Keratinocyte (primary cell): ENCODE data around the gene TTC21B. TPM values are rescaled to one million over a fixed set of nuclear protein-coding genes. Genes with fewer than 3 reads are reported as not detected.

Experiments used
- DNase-seq: peaks from one replicate; pipeline ENCODE4 v3.0.0-alpha.2; 2011; ENCODE audit warnings: low read depth, missing footprints, low spot score
- FAIRE-seq: peaks from 2 replicates; lab custom pipeline; 2011; peaks lifted over from hg19 to GRCh38; lab: Jason Lieb, UNC
- H2AFZ ChIP-seq: 2 replicates; pipeline ENCODE4 v1.6.0; 2012; ENCODE audit warnings: low read length, control low read depth, inconsistent platforms; ENCODE audit not compliant: control insufficient read depth
- H3K27ac ChIP-seq: 2 replicates; pipeline ENCODE4 v1.5.1; 2011; ENCODE audit warnings: low read length; ENCODE audit not compliant: control insufficient read depth, insufficient read depth
- H3K27me3 ChIP-seq: 3 replicates; pipeline ENCODE4 v1.6.0; 2011; ENCODE audit warnings: low read length; ENCODE audit not compliant: control insufficient read depth, insufficient read depth; ENCODE audit errors: extremely low read depth
- H3K36me3 ChIP-seq, 2 experiments: 2 replicates in 1 of 2; 3 replicates in 1 of 2; pipeline ENCODE4 v1.5.1; 2011; ENCODE audit warnings: low read length in 2 of 2, mild to moderate bottlenecking in 1 of 2; ENCODE audit not compliant: control insufficient read depth in 2 of 2, insufficient read depth in 2 of 2; ENCODE audit errors: extremely low read depth in 1 of 2
- H3K4me1 ChIP-seq: 3 replicates; pipeline ENCODE4 v1.5.1; 2011; ENCODE audit warnings: low read length; ENCODE audit not compliant: control insufficient read depth, insufficient read depth; ENCODE audit errors: extremely low read depth
- H3K4me2 ChIP-seq: 3 replicates; pipeline ENCODE4 v1.6.0; 2011; ENCODE audit warnings: low read depth, low read length; ENCODE audit not compliant: control insufficient read depth, insufficient read depth; ENCODE audit errors: extremely low read depth
- H3K4me3 ChIP-seq, 3 experiments: fragments of 200-600 bp in 1 of 3; sonication (generic) in 1 of 3; 2 replicates in 2 of 3; 3 replicates in 1 of 3; pipeline ENCODE4 v1.5.1; 2011 to 2016; ENCODE audit warnings: low read length in 3 of 3, mild to moderate bottlenecking in 3 of 3, control low read depth in 2 of 3, inconsistent platforms in 1 of 3, low read depth in 1 of 3, mixed read lengths in 1 of 3, mixed run types in 1 of 3, moderate library complexity in 1 of 3; ENCODE audit not compliant: control insufficient read depth in 2 of 3, insufficient read depth in 2 of 3; ENCODE audit errors: extremely low read depth in 1 of 3
- H3K79me2 ChIP-seq: 2 replicates; pipeline ENCODE4 v1.6.0; 2012; ENCODE audit warnings: low read length; ENCODE audit not compliant: control insufficient read depth, insufficient read depth
- H3K9ac ChIP-seq: 3 replicates; pipeline ENCODE4 v1.6.0; 2011; ENCODE audit warnings: low read length; ENCODE audit not compliant: control insufficient read depth, insufficient read depth; ENCODE audit errors: extremely low read depth
- H3K9me1 ChIP-seq: 3 replicates; pipeline ENCODE4 v1.6.0; 2011; ENCODE audit warnings: low read length; ENCODE audit not compliant: control insufficient read depth, insufficient read depth; ENCODE audit errors: extremely low read depth
- H3K9me3 ChIP-seq: 2 replicates; pipeline ENCODE4 v1.5.1; 2012; ENCODE audit warnings: low read depth, low read length; ENCODE audit not compliant: control insufficient read depth
- H4K20me1 ChIP-seq: 3 replicates; pipeline ENCODE4 v1.6.0; 2011; ENCODE audit warnings: low read length; ENCODE audit not compliant: control insufficient read depth, insufficient read depth; ENCODE audit errors: extremely low read depth
- CTCF ChIP-seq, 3 experiments: IDR thresholded peaks in 1 of 3; conservative IDR thresholded peaks in 1 of 3; optimal IDR thresholded peaks in 1 of 3; 2 replicates in 2 of 3; 3 replicates in 1 of 3; pipeline versions ENCODE3 to v1.5.1; 2011; ENCODE audit warnings: low read length in 3 of 3, mild to moderate bottlenecking in 3 of 3, moderate library complexity in 2 of 3, control low read depth in 1 of 3, inconsistent platforms in 1 of 3; ENCODE audit not compliant: insufficient read depth in 2 of 3; ENCODE audit errors: extremely low read depth in 1 of 3
- EZH2 ChIP-seq: IDR thresholded peaks from one replicate; pipeline ENCODE4 v1.6.1; 2012; ENCODE audit warnings: inconsistent platforms, mild to moderate bottlenecking, low read length, moderate library complexity
- dilution Hi-C: fragments of 300-500 bp; cut with MboI; formaldehyde crosslinking; loops from one replicate; pipeline ENCODE4 v1.7.0; 2020; ENCODE audit warnings: low sequenced_read_pairs; ENCODE audit not compliant: extremely low pct_ligation_motif_present
- polyA plus RNA-seq, 5 experiments: library from polyadenylated mRNA; depleted of rRNA in 3 of 5; stranded (reverse) in 3 of 5; stranded (forward) in 1 of 5; unstranded in 1 of 5; fragments of >200 nt; gene quantifications; 1 replicate in 1 of 5; 2 replicates in 3 of 5; 3 replicates in 1 of 5; pipeline versions ENCODE4 v1.2.1 to v1.2.3, GENCODE V29; 2011 to 2012; ENCODE audit warnings: missing spikeins in 2 of 5, low read depth in 1 of 5, low replicate concordance in 1 of 5

TTC21B gene
- polyA plus RNA-seq, 1 donor (not counting 4 experiments of a cell fraction or from before 2014, with no cell fraction given): 8.0 TPM

- Histone ChIP-seq H3K4me1 (no peaks in the 10 kb centered on the region), H3K79me2 (no peaks in the 10 kb centered on the region), H3K27ac (no peak overlapping the region), H3K9me1 (no peaks in the 10 kb centered on the region), H3K9ac (no peak overlapping the region), H3K27me3 (no peaks in the 10 kb centered on the region), H3K36me3 (no peaks in the 10 kb centered on the region), H3K9me3 (no peaks in the 10 kb centered on the region), H3K4me3 (no peak overlapping the region), H2AFZ (no peak overlapping the region), H4K20me1 (no peaks in the 10 kb centered on the region), H3K4me2 (no peak overlapping the region)
- dilution Hi-C loops: no loop called here
- TF ChIP-seq CTCF (optimal IDR thresholded peaks at IDR 0.05 in 1 of 3, IDR thresholded peaks at IDR 0.05 in 1 of 3, conservative IDR thresholded peaks at IDR 0.05 in 1 of 3; ENCODE audit: extremely low read depth in 1 of 3, insufficient read depth in 2 of 3, low read length in 3 of 3) (no peak), EZH2 (no peak)
- no peak for FAIRE-seq
- DNase-seq: no peak
Measured at GRCh38 chr2:165990846-165991245, 37.3 kb upstream of the TTC21B start.

- no peak overlapping the region for H3K9ac ChIP-seq
- no peak overlapping the region for H3K4me2 ChIP-seq
- H3K27me3 ChIP-seq: no peaks in the 10 kb centered on the region
- no peak overlapping the region for H3K4me3 ChIP-seq
- TF ChIP-seq EZH2: no peak
- TF ChIP-seq CTCF (optimal IDR thresholded peaks at IDR 0.05 in 1 of 3, IDR thresholded peaks at IDR 0.05 in 1 of 3, conservative IDR thresholded peaks at IDR 0.05 in 1 of 3; ENCODE audit: extremely low read depth in 1 of 3, insufficient read depth in 2 of 3, low read length in 3 of 3): no peak
- H3K79me2 ChIP-seq: no peaks in the 10 kb centered on the region
- no peaks in the 10 kb centered on the region for H3K9me3 ChIP-seq
- no peak overlapping the region for H3K27ac ChIP-seq
- H4K20me1 ChIP-seq: no peaks in the 10 kb centered on the region
- no peaks in the 10 kb centered on the region for H3K36me3 ChIP-seq
- H3K4me1 ChIP-seq: no peaks in the 10 kb centered on the region
- FAIRE-seq: no peak
- dilution Hi-C loops: no loop called here
- no peak overlapping the region for H2AFZ ChIP-seq
- no peaks in the 10 kb centered on the region for H3K9me1 ChIP-seq
- no peak for DNase-seq
Measured at GRCh38 chr2:165989851-165990250, 36.3 kb upstream of the TTC21B start.
